Subcutaneous adipose tissue (tissue), 4 donors: Measurements from ENCODE around the gene TCIRG1. TPM values are rescaled to one million over a fixed set of nuclear protein-coding genes. Genes with fewer than 3 reads are reported as not detected.

Experiments used
- total RNA-seq, 4 donors: library from RNA; depleted of rRNA; stranded (reverse); fragments of >200 nt; gene quantifications; one replicate each; pipeline ENCODE4 v1.1.0, GENCODE V29; 2016
- TF ChIP-seq, protein P1 (sequence below): fragments of 450-650 bp; IDR thresholded peaks from one replicate; pipeline ENCODE4 v1.5.1; 2016; ENCODE audit warnings: low read depth, mild to moderate bottlenecking, control low read depth, antibody characterized with exemption, moderate library complexity

TCIRG1 gene
- total RNA-seq, result 100 to 1,000 TPM in 2 of 4 donors, 10 to 100 TPM in 2; 56.4 to 145 (median 118) TPM

DNA sequence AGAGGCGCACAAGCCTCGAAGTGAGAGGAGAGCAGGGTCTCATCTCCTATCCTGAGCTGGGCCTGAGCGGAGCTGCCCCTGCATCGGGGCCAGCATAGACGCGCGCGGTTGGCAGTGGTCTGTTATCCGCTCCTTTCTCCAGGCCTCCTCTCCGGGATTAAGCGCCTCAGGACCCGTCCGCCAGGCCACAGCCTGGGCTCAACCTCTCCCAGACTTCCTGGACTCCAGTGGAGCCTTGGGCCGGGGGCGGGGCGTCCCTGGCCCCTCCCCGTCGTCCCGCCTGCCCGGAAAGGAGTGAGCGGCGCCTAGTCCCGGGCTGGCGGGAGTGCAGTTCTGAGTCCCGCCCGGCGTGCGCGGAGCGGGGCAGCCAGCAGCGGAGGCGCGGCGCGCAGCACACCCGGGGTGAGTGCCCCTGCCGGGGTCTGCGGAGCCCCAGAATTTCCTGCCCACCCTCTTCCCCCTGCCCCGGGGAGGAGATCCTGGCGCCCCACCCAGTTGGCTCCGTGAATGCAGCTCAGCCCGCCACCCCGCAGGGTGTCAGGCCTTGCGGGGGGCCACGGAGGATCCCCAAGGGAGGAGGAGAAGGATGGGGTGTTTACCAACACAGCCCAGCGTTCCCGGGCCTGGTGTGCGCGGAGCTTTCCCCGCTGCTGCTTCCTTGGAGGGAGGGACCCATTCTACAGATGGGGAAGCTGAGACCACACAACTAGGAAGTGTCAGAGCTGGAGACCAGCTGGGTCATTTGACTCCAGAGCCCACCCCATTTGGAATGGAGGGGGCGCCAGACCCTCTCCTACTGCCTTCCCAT, at the start of gene TCIRG1:
TCIRG1 (plus strand) TSS at position 308 of the 808 bp plus-strand sequence. CDS start 2,247 bp downstream, outside the sequence.
- TF ChIP-seq, protein P1, sequence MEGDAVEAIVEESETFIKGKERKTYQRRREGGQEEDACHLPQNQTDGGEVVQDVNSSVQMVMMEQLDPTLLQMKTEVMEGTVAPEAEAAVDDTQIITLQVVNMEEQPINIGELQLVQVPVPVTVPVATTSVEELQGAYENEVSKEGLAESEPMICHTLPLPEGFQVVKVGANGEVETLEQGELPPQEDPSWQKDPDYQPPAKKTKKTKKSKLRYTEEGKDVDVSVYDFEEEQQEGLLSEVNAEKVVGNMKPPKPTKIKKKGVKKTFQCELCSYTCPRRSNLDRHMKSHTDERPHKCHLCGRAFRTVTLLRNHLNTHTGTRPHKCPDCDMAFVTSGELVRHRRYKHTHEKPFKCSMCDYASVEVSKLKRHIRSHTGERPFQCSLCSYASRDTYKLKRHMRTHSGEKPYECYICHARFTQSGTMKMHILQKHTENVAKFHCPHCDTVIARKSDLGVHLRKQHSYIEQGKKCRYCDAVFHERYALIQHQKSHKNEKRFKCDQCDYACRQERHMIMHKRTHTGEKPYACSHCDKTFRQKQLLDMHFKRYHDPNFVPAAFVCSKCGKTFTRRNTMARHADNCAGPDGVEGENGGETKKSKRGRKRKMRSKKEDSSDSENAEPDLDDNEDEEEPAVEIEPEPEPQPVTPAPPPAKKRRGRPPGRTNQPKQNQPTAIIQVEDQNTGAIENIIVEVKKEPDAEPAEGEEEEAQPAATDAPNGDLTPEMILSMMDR, result no peak

GRCh38 chr11:67996051-67996450, 42.8 kb upstream of the TCIRG1 start:
- TF ChIP-seq, protein P1, result no peak

DNA sequence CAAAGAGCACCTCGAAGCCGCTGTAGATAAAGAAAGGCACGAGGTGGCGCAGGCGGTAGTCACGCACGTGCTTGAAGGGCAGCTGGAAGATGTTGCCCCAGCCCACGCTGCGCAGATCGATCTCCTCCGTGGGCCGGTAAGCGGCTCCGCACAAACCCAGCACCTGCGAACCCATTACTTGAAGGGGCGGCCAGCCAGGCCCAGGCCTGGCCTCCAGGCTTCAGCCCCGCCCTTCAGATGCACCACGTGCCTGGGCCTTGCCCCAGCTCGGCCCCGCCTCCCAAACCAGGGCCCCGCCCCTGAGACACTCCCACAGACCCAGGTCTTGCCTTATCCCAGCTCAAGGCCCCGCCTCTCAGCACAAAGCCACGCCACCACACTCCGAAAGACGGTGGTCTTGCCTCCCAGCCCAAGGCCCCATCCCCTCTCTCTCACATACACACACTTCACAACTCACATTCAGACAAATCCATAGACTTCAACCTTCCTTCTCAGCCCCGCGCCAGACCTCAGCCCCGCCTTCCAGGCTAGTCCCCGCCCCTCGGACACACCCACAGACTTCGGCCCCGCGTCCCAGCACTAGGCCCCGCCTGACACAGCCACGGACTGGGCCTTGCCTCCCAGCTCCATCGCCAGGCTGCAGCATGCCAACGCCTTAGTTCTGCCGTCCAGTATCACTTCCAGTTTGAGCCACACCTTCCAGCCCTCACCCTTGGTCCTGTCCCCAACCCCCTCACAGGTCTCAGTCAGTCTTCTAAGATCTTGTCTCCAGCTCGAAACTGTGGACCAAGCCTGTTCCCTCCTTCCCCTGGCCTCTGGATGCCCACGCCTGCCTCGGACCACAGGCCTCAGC, 42.0 kb upstream of the TCIRG1 start:
- TF ChIP-seq, protein P1, result no peak

GRCh38 chr11:67997475-67997921, 41.3 kb upstream of the TCIRG1 start:
- TF ChIP-seq, protein P1, result no peak

GRCh38 chr11:67998150-67999045, 40.4 kb upstream of the TCIRG1 start:
- TF ChIP-seq, protein P1, result no peak

DNA sequence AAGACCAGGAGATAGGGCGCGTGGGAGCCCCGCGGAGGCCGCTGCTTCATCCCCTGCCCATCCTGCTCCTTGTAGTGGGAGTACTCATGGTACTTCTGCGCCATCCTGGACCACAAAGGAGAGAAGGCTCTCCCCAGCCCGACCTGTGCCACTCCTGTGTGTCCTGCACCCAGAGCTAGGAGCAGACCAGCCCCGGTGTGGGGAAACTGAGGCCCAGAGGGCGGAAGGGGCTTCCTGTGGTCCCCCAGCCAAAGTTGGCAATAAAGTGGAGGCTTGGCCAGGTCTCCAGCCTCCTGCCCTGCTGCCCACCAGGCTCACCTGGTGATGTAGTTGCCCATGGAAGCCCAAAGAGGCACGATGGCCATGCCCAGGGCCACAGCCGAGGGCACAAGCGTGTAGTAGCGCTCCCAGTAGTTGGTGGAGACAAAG, 39.6 kb upstream of the TCIRG1 start:
- TF ChIP-seq, protein P1, result no peak
